ENCODE data around the gene ATP9B. TPM values are rescaled to one million over a fixed set of nuclear protein-coding genes. Genes with fewer than 3 reads are reported as not detected.

Gene ATP9B
- total and polyA plus RNA-seq, 3 donors from 2014 or later = 32.4 to 113 (median 78.2) TPM

GRCh38 chr18:79396431-79397246, 327.4 kb downstream of the ATP9B start:
- Histone ChIP-seq H3K27me3 (no peaks in the 10 kb centered on the region), H3K9me3 (no peaks in the 10 kb centered on the region), H3K4me3 (peak overlapping the region; percentile 55 to 56), H3K27ac (peak overlapping the region in 1 of 2 donors; percentile 73), H3K4me1 (peaks cover 14% of the 10 kb centered on the region), H3K36me3 (ENCODE audit: low read depth, missing control alignments) (no peaks in the 10 kb centered on the region)
- intact Hi-C loops (cut with DNase I; ENCODE audit: low total_unique reads) = no loop called here
- no peak for DNase-seq
- 17 to 18% methylated on average over 32 to 33 of the region's 68 CpGs for WGBS, 2 donors
- TF ChIP-seq POLR2A (IDR thresholded peaks at IDR 0.05) (no peak), CTCF (IDR thresholded peaks at IDR 0.05) (no peak)

- Histone ChIP-seq H3K27me3 (no peaks in the 10 kb centered on the region), H3K36me3 (ENCODE audit: low read depth, missing control alignments) (no peaks in the 10 kb centered on the region), H3K9me3 (no peaks in the 10 kb centered on the region), H3K27ac (no peak overlapping the region), H3K4me1 (peaks cover 14% of the 10 kb centered on the region), H3K4me3 (peak overlapping the region in 1 of 2 donors; percentile 56)
- intact Hi-C loops (cut with DNase I; ENCODE audit: low total_unique reads) = no loop called here
- no peak for DNase-seq
- 56 to 58% methylated on average over 27 of the region's 27 CpGs for WGBS, 2 donors
- TF ChIP-seq CTCF (IDR thresholded peaks at IDR 0.05) = no peak
- no peak for TF ChIP-seq POLR2A (IDR thresholded peaks at IDR 0.05)
Measured at GRCh38 chr18:79397247-79397829, 328.1 kb downstream of the ATP9B start.

DNA sequence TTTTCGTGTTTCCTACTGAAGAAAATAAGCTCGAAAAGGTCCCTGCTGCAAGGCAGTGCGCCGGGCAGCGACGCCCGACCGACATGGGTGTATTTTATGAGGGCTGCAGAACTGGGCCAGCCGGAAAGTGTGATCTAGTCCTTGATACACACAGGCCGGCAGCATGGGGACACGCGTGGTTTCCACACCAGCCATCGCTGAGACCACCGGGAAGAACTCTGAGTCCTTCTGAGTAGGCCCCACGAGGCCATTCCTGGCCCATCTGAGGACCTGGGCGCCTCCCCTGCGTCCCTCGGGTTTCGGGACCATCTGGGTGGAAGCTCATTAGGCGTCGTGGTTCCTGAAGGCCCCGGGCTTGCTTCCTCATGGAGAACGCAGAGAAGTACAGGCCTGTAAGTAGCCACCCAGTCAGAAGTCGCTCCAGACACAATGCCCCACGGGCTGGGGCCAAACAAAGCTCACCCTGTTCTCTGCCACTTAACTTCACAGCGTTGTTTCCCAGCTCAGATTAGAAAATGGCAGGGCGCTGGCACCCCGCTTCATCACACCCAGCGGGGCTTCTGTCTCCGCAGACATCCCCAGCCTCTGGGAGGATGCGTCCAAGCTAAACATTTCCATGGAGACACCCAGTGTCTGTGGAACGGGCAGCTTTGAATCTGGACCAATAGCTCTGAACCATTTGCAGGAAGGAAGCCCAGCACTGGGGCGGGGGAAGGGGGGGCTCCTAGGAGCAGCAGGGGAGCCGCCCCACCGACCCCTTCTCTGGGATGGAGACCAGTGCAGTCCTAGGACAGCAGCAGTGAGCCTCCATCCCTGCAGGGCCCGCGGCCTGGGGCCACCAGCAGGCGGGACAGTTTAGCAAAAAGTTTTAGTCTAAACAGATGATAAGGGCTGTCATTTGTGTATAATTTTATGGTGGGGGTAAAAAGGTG, 328.9 kb downstream of the ATP9B start:
- Histone ChIP-seq H3K9me3 (no peaks in the 10 kb centered on the region), H3K27me3 (no peaks in the 10 kb centered on the region), H3K27ac (no peak overlapping the region), H3K36me3 (ENCODE audit: low read depth, missing control alignments) (no peaks in the 10 kb centered on the region), H3K4me3 (no peak overlapping the region), H3K4me1 (peaks cover 14% of the 10 kb centered on the region)
- no peak for TF ChIP-seq CTCF (IDR thresholded peaks at IDR 0.05)
- TF ChIP-seq POLR2A (IDR thresholded peaks at IDR 0.05) = no peak
- DNase-seq = no peak
- intact Hi-C loops (cut with DNase I; ENCODE audit: low total_unique reads) = no loop called here
- WGBS, 2 donors = 63 to 67% methylated on average over 20 to 38 of the region's 38 CpGs

DNA sequence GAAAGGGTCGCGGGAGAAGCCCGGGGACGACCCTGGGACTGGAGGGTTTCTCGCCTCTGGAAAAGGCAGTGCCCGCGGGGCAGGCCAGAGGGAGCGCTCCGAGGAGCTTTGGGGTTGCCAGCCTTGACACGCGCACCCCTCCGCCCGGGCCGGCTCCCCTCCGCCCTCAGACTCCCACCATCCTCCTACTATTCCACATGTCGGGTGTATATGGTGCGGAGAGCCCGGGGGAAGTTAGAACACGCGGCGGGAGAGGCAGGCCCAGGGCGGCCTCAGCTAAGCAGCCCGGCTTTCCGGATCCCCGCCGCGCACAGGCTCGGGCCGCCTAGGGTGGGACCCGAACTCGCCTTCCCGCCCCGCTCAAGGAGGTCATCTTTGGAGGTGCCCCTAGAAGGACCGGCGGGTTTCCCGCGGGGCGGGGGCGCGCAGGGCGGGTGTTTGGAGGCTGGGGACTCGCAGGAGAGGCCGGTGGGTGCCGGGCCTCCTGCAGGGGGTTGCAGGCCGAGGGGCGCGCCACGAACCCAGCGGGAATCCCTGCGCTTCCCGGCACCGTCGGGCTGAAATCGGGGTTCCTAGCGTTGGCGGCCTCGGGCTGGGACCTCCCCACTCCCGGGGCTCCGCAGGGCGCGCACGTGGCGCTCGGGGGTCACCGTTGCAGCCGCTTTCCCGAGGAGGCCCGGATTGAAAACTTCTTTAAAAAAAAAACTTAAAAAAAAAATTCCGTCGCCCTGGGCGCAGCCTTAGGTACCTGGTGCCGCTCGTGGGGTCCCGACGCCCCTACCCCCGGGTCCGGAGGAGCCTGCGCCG, 330.3 kb downstream of the ATP9B start:
- H3K4me3 ChIP-seq = peak overlapping the region; percentile 73 to 81
- WGBS, 2 donors = 19 to 21% methylated on average over 7 to 75 of the region's 79 CpGs
- peaks cover 17% of the 10 kb centered on the region for H3K4me1 ChIP-seq
- H3K27ac ChIP-seq = peak overlapping the region; percentile 71 to 87
- TF ChIP-seq POLR2A (IDR thresholded peaks at IDR 0.05) = no peak
- no peak for TF ChIP-seq CTCF (IDR thresholded peaks at IDR 0.05)
- no peak for DNase-seq
- H3K36me3 ChIP-seq (ENCODE audit: low read depth, missing control alignments) = no peaks in the 10 kb centered on the region
- H3K27me3 ChIP-seq = no peaks in the 10 kb centered on the region
- intact Hi-C loops (cut with DNase I; ENCODE audit: low total_unique reads) = no loop called here
- no peaks in the 10 kb centered on the region for H3K9me3 ChIP-seq
